ENCODE measurements around the gene LMNTD1.

The LMNTD1 gene

DNA sequence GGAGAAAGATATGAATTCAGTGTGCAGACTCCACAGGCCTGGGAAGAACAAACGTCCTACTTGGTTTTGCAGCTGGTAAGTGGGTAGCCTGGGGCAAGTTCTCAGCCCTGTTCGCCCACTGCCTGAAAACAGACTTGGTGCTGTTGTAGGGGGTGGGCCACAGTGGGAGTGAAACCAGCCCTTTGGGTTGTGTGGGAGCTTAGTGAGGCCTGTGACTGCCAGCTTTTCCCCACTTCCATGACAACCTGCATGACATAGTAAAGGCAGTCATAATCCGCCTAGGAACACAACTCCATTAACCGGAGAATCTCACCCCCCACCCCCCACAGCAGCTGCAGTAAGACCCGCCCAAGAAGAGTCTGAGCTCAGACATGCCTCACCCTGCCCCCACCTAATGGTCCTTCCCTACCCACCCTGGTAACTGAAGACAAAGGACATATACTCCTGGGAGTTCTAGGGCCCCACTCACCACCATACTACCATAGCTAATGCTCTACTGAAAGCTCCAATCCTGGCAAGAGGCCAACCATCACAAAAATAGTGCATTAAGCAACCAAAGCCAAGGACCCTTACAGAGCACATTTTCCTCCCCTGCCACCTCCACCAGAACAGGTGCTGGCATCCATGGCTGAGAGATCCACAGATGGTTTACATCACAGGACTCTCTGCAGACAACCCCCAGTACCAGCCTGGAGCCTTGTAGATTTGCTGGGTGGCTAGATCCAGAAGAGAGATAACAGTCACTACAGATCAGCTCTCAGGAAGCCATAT is 39.8 kb upstream of the LMNTD1 start:
- Histone ChIP-seq H3K79me2 (ENCODE audit: control insufficient read depth, insufficient read depth, low read length, poor library complexity) (no peaks in the 10 kb centered on the region), H4K91ac (ENCODE audit: low read depth, low read length) (no peak overlapping the region), H2AFZ (ENCODE audit: insufficient read depth, low read length, poor library complexity) (no peak overlapping the region), H4K12ac (ENCODE audit: low read depth, low read length) (no peak overlapping the region), H2BK120ac (ENCODE audit: insufficient read depth, low read length, poor library complexity) (no peak overlapping the region), H3K4me3 (ENCODE audit: low read depth, low read length) (no peak overlapping the region), H2AK5ac (ENCODE audit: low read length) (no peak overlapping the region), H3K27me3 (ENCODE audit: insufficient read depth, low read length) (no peaks in the 10 kb centered on the region), H3K4me2 (ENCODE audit: low read length) (no peak overlapping the region), H3K27ac (ENCODE audit: low read depth, low read length) (no peak overlapping the region), H2BK5ac (ENCODE audit: low read depth, low read length, poor library complexity) (no peak overlapping the region), H3K18ac (ENCODE audit: low read length) (no peak overlapping the region), H3K9me3 (ENCODE audit: insufficient read depth, low read depth, low read length) (peaks cover 2% of the 10 kb centered on the region), H3K36me3 (ENCODE audit: control insufficient read depth in 1 of 2, insufficient read depth in 2 of 2, low read length in 2 of 2) (no peaks in the 10 kb centered on the region), H3K9ac (ENCODE audit: low read length) (no peak overlapping the region), H4K8ac (ENCODE audit: low read depth, low read length) (no peak overlapping the region), H3K23ac (ENCODE audit: low read length) (no peak overlapping the region), H3K4ac (ENCODE audit: low read depth, low read length) (no peak overlapping the region), H3K14ac (ENCODE audit: low read length) (no peak overlapping the region), H2BK12ac (ENCODE audit: low read length) (no peak overlapping the region), H3K4me1 (ENCODE audit: control insufficient read depth in 1 of 2, insufficient read depth in 2 of 2, low read length in 2 of 2) (no peaks in the 10 kb centered on the region), H3K79me1 (ENCODE audit: low read length) (no peaks in the 10 kb centered on the region)
- DNase-seq: no peak
- no CpG with 5 or more reads among the region's 5 CpGs for WGBS (ENCODE audit: extremely low coverage, insufficient coverage, insufficient read length)

DNA sequence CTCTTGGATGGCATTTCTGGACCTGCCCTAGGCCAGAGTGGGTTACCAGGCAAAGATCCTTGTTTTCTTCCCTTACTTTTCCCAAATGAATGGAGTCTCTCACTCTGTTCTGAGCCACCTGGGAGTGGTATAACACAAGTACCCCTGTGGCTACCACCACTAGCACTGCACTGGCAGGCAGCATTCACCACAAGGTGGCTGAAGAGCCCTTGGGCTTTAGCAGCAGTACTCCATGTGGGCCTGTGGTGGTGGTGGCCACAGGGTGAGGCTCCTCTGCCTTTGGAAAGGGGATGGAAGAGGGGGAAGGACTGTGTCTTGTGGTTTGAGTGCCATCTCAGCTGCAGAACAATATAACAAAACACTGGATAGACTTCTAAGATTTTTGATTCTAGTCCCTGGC is 38.1 kb upstream of the LMNTD1 start:
- Histone ChIP-seq H2BK120ac (ENCODE audit: insufficient read depth, low read length, poor library complexity) (no peak overlapping the region), H3K4me2 (ENCODE audit: low read length) (no peak overlapping the region), H3K9me3 (ENCODE audit: insufficient read depth, low read depth, low read length) (peaks cover 3% of the 10 kb centered on the region), H4K8ac (ENCODE audit: low read depth, low read length) (no peak overlapping the region), H2AK5ac (ENCODE audit: low read length) (no peak overlapping the region), H4K12ac (ENCODE audit: low read depth, low read length) (no peak overlapping the region), H3K18ac (ENCODE audit: low read length) (no peak overlapping the region), H3K4me1 (ENCODE audit: control insufficient read depth in 1 of 2, insufficient read depth in 2 of 2, low read length in 2 of 2) (no peaks in the 10 kb centered on the region), H3K4me3 (ENCODE audit: low read depth, low read length) (no peak overlapping the region), H3K27ac (ENCODE audit: low read depth, low read length) (no peak overlapping the region), H3K27me3 (ENCODE audit: insufficient read depth, low read length) (no peaks in the 10 kb centered on the region), H3K4ac (ENCODE audit: low read depth, low read length) (no peak overlapping the region), H2BK5ac (ENCODE audit: low read depth, low read length, poor library complexity) (no peak overlapping the region), H3K79me1 (ENCODE audit: low read length) (no peaks in the 10 kb centered on the region), H3K79me2 (ENCODE audit: control insufficient read depth, insufficient read depth, low read length, poor library complexity) (no peaks in the 10 kb centered on the region), H3K14ac (ENCODE audit: low read length) (no peak overlapping the region), H3K36me3 (ENCODE audit: control insufficient read depth in 1 of 2, insufficient read depth in 2 of 2, low read length in 2 of 2) (no peaks in the 10 kb centered on the region), H4K91ac (ENCODE audit: low read depth, low read length) (no peak overlapping the region), H2AFZ (ENCODE audit: insufficient read depth, low read length, poor library complexity) (no peak overlapping the region), H3K9ac (ENCODE audit: low read length) (no peak overlapping the region), H2BK12ac (ENCODE audit: low read length) (no peak overlapping the region), H3K23ac (ENCODE audit: low read length) (no peak overlapping the region)
- DNase-seq: peak in 1 of 2 donors; percentile 6

DNA sequence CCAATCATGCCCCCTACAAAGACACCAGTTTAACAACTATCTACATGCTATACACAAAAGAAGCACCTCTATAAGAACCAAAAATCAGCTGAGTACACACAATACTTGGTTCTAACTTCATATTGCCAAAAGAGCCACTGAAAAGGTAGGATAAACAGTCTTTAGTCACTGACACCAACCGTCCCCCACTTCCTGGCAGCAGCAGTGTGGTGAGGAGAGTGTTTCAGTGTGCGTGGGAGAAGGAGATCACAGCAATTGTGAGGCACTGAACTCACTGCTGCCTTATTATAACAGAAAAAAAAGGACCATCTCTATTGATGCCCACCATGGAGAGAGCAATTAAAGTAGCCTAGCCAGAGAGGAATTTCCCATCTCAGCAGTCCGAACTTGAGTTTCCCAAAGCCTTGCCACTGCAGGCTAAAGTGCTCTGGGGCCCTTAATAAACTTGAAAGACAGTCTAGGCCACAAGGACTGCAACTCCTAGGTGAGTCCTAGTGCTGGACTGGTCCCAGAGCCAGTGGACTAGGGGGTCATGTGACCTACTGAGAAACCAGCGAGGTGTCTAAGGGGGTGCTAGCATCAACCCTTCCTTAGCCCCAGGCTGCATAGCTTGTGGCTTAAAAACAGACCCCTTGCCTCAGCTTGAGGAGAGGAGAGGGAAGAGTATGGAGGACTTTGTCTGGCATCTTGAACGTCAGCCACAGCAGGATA is 37.1 kb upstream of the LMNTD1 start:
- H3K4me2 ChIP-seq (ENCODE audit: low read length): no peak overlapping the region
- H3K4ac ChIP-seq (ENCODE audit: low read depth, low read length): no peak overlapping the region
- H3K9me3 ChIP-seq (ENCODE audit: insufficient read depth, low read depth, low read length): peaks cover 3% of the 10 kb centered on the region
- H4K12ac ChIP-seq (ENCODE audit: low read depth, low read length): no peak overlapping the region
- no peak overlapping the region for H2AK5ac ChIP-seq (ENCODE audit: low read length)
- no peak overlapping the region for H4K8ac ChIP-seq (ENCODE audit: low read depth, low read length)
- no peak overlapping the region for H3K27ac ChIP-seq (ENCODE audit: low read depth, low read length)
- no peaks in the 10 kb centered on the region for H3K27me3 ChIP-seq (ENCODE audit: insufficient read depth, low read length)
- H3K9ac ChIP-seq (ENCODE audit: low read length): peak overlapping the region; percentile 46
- no peak overlapping the region for H2AFZ ChIP-seq (ENCODE audit: insufficient read depth, low read length, poor library complexity)
- H3K18ac ChIP-seq (ENCODE audit: low read length): no peak overlapping the region
- no peak overlapping the region for H2BK120ac ChIP-seq (ENCODE audit: insufficient read depth, low read length, poor library complexity)
- no peak overlapping the region for H3K4me3 ChIP-seq (ENCODE audit: low read depth, low read length)
- WGBS (ENCODE audit: extremely low coverage, insufficient coverage, insufficient read length): no CpG with 5 or more reads among the region's 5 CpGs
- no peaks in the 10 kb centered on the region for H3K79me2 ChIP-seq (ENCODE audit: control insufficient read depth, insufficient read depth, low read length, poor library complexity)
- peak overlapping the region; percentile 61 for H3K23ac ChIP-seq (ENCODE audit: low read length)
- no peak overlapping the region for H3K14ac ChIP-seq (ENCODE audit: low read length)
- no peak overlapping the region for H4K91ac ChIP-seq (ENCODE audit: low read depth, low read length)
- DNase-seq: no peak
- H3K4me1 ChIP-seq (ENCODE audit: control insufficient read depth in 1 of 2, insufficient read depth in 2 of 2, low read length in 2 of 2): no peaks in the 10 kb centered on the region
- H3K36me3 ChIP-seq (ENCODE audit: control insufficient read depth in 1 of 2, insufficient read depth in 2 of 2, low read length in 2 of 2): no peaks in the 10 kb centered on the region
- no peak overlapping the region for H2BK5ac ChIP-seq (ENCODE audit: low read depth, low read length, poor library complexity)
- no peak overlapping the region for H2BK12ac ChIP-seq (ENCODE audit: low read length)
- H3K79me1 ChIP-seq (ENCODE audit: low read length): no peaks in the 10 kb centered on the region

DNA sequence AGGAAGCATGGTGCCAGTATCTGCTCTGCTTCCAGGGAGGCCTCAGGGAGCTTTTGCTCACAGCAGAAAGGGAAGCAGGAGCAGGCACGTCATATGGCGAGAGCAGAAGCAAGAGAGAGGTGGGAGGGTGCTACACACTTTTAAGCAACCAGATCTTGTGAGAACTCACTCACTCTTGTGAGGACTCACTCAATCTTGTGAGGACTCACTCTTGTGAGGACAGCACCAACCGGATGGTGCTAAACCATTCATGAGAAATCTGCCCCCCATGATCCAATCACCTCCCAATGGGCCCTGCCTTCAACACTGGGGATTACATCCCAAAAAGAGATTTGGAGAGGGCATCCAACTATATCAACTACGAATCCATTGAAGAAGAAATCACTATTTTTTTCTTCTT is 34.3 kb upstream of the LMNTD1 start:
- H2BK5ac ChIP-seq (ENCODE audit: low read depth, low read length, poor library complexity): no peak overlapping the region
- H3K79me1 ChIP-seq (ENCODE audit: low read length): no peaks in the 10 kb centered on the region
- H3K4me3 ChIP-seq (ENCODE audit: low read depth, low read length): no peak overlapping the region
- H2AK5ac ChIP-seq (ENCODE audit: low read length): no peak overlapping the region
- H3K18ac ChIP-seq (ENCODE audit: low read length): no peak overlapping the region
- H3K4me2 ChIP-seq (ENCODE audit: low read length): no peak overlapping the region
- H3K9ac ChIP-seq (ENCODE audit: low read length): no peak overlapping the region
- H4K91ac ChIP-seq (ENCODE audit: low read depth, low read length): no peak overlapping the region
- no peak overlapping the region for H3K23ac ChIP-seq (ENCODE audit: low read length)
- DNase-seq: no peak
- no peak overlapping the region for H2BK120ac ChIP-seq (ENCODE audit: insufficient read depth, low read length, poor library complexity)
- no peaks in the 10 kb centered on the region for H3K36me3 ChIP-seq (ENCODE audit: control insufficient read depth in 1 of 2, insufficient read depth in 2 of 2, low read length in 2 of 2)
- H3K4ac ChIP-seq (ENCODE audit: low read depth, low read length): no peak overlapping the region
- no peaks in the 10 kb centered on the region for H3K4me1 ChIP-seq (ENCODE audit: control insufficient read depth in 1 of 2, insufficient read depth in 2 of 2, low read length in 2 of 2)
- peaks cover 3% of the 10 kb centered on the region for H3K9me3 ChIP-seq (ENCODE audit: insufficient read depth, low read depth, low read length)
- no peak overlapping the region for H2AFZ ChIP-seq (ENCODE audit: insufficient read depth, low read length, poor library complexity)
- no peaks in the 10 kb centered on the region for H3K27me3 ChIP-seq (ENCODE audit: insufficient read depth, low read length)
- whole genome bisulfite sequencing (ENCODE audit: extremely low coverage, insufficient coverage, insufficient read length): no CpG with 5 or more reads among the region's 4 CpGs
- H4K8ac ChIP-seq (ENCODE audit: low read depth, low read length): no peak overlapping the region
- H3K14ac ChIP-seq (ENCODE audit: low read length): no peak overlapping the region
- H2BK12ac ChIP-seq (ENCODE audit: low read length): no peak overlapping the region
- no peak overlapping the region for H3K27ac ChIP-seq (ENCODE audit: low read depth, low read length)
- H3K79me2 ChIP-seq (ENCODE audit: control insufficient read depth, insufficient read depth, low read length, poor library complexity): no peaks in the 10 kb centered on the region
- no peak overlapping the region for H4K12ac ChIP-seq (ENCODE audit: low read depth, low read length)

All from trophoblast cell (in vitro differentiated cells and primary cell).